ENCODE data around the gene SOCS6. TPM values are rescaled to one million over a fixed set of nuclear protein-coding genes. Genes with fewer than 3 reads are reported as not detected.

SOCS6 gene
- total and polyA plus RNA-seq, 2 of the 13 experiments (the other 11 are each of a cell fraction or from before 2014, with no cell fraction given): 18.6 to 38.3 TPM

DNA sequence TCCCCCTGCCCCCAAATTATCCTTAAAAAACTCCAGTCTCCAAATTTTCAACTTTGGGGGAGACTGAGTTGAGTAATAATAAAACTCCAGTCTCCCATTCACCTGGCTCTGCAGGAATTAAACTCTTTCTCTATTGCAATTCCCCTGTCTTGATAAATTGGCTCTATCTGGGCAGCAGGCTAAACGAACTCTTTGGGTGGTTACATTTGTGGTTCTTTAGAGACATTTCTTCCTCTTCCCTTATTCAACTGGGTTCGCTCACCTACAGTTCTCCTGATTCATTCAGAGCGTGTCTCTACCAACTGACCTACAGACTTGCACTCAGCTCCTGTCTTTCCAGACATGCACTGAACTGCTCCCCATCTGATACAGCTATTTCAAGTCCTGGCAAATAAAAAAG lies 17.1 kb upstream of the SOCS6 start (continued):
- TF ChIP-seq, protein P1, sequence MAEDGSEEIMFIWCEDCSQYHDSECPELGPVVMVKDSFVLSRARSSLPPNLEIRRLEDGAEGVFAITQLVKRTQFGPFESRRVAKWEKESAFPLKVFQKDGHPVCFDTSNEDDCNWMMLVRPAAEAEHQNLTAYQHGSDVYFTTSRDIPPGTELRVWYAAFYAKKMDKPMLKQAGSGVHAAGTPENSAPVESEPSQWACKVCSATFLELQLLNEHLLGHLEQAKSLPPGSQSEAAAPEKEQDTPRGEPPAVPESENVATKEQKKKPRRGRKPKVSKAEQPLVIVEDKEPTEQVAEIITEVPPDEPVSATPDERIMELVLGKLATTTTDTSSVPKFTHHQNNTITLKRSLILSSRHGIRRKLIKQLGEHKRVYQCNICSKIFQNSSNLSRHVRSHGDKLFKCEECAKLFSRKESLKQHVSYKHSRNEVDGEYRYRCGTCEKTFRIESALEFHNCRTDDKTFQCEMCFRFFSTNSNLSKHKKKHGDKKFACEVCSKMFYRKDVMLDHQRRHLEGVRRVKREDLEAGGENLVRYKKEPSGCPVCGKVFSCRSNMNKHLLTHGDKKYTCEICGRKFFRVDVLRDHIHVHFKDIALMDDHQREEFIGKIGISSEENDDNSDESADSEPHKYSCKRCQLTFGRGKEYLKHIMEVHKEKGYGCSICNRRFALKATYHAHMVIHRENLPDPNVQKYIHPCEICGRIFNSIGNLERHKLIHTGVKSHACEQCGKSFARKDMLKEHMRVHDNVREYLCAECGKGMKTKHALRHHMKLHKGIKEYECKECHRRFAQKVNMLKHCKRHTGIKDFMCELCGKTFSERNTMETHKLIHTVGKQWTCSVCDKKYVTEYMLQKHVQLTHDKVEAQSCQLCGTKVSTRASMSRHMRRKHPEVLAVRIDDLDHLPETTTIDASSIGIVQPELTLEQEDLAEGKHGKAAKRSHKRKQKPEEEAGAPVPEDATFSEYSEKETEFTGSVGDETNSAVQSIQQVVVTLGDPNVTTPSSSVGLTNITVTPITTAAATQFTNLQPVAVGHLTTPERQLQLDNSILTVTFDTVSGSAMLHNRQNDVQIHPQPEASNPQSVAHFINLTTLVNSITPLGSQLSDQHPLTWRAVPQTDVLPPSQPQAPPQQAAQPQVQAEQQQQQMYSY (CRISPR knock-in tag; IDR thresholded peaks at IDR 0.05): no peak

DNA sequence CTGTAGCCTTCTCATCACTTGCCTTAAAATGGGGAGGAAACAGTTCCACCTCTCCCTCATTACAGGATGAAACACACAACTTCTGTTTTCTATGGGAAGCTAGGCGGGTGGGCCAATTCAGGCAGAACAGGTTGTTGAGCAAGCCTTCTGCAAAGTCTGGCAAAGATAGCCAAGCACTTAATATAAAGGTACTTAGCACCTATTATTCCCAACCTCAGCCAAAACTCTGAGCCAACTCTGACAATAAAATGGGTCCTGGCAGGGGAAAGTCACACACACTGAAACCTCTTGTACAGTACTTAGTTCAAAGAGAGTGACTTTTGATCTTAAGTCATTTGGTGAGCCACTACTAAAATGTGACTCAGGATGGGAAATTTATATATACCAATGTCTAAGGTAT lies 15.8 kb upstream of the SOCS6 start:
- Histone ChIP-seq H3K79me2 (ENCODE audit: insufficient read depth, low read length) (no peaks in the 10 kb centered on the region), H3K36me3 (replicated peaks in 1 of 2; ENCODE audit: control insufficient read depth in 1 of 2, insufficient read depth in 2 of 2, low read length in 2 of 2) (no peaks in the 10 kb centered on the region), H3K4me1 (ENCODE audit: insufficient read depth, low read length) (no peaks in the 10 kb centered on the region), H3K27me3 (ENCODE audit: control insufficient read depth in 1 of 2, insufficient read depth in 2 of 2, low read length in 2 of 2) (peaks cover 0 to 4% of the 10 kb centered on the region in 2 experiments; a peak in 3 of 5 replicates), H3K4me2 (ENCODE audit: low read depth, low read length) (no peak overlapping the region), H3K4me3 (replicated peaks in 1 of 3; ENCODE audit: insufficient read depth in 1 of 3, low read depth in 2 of 3, low read length in 3 of 3) (no peak overlapping the region), H4K20me1 (ENCODE audit: insufficient read depth, low read length) (no peaks in the 10 kb centered on the region), H2AFZ (ENCODE audit: low read length) (no peak overlapping the region), H3K9ac (ENCODE audit: insufficient read depth, low read depth, low read length) (no peak overlapping the region), H3K9me3 (ENCODE audit: low read length) (peaks cover 28% of the 10 kb centered on the region), H3K27ac (ENCODE audit: extremely low read length, insufficient read depth, low read length) (no peak overlapping the region)
- DNase-seq (ENCODE audit: low spot score) (no peak), ATAC-seq (no peak), FAIRE-seq (no peak)
- CTCF ChIA-PET (ENCODE audit: low intra/inter-chr PET ratio, low total read pairs): no interaction called here
- WGBS (ENCODE audit: low lambda C conversion rate): 86% methylated on average over 1 of the region's 1 CpG
- no TSS peak for BruUV-seq (replicated peaks)
- POLR2A ChIA-PET: no interaction called here
- in situ Hi-C loops (cut with HindIII; ENCODE audit: extremely low pct_ligation_motif_present, low pct_unique_long_range_greater_than_20kb): no loop called here
- intact Hi-C loops (cut with micrococcal nuclease; ENCODE audit: unreplicated experiment): no loop called here
- TF ChIP-seq DNMT3B (CRISPR knock-in tag; conservative IDR thresholded peaks at IDR 0.05): no peak
- no peak for TF ChIP-seq DMTF1 (CRISPR knock-in tag; IDR thresholded peaks at IDR 0.05)
- no peak for TF ChIP-seq ATF7-NPFF (CRISPR knock-in tag; IDR thresholded peaks at IDR 0.05; ENCODE audit: low read depth)
- no peak for TF ChIP-seq ZNF530 (CRISPR knock-in tag; IDR thresholded peaks at IDR 0.05; ENCODE audit: low read depth)
- TF ChIP-seq BORCS8-MEF2B (CRISPR knock-in tag; IDR thresholded peaks at IDR 0.05): no peak
- TF ChIP-seq KDM3A (CRISPR knock-in tag; IDR thresholded peaks at IDR 0.05; ENCODE audit: low read depth): no peak
- TF ChIP-seq, protein P2, sequence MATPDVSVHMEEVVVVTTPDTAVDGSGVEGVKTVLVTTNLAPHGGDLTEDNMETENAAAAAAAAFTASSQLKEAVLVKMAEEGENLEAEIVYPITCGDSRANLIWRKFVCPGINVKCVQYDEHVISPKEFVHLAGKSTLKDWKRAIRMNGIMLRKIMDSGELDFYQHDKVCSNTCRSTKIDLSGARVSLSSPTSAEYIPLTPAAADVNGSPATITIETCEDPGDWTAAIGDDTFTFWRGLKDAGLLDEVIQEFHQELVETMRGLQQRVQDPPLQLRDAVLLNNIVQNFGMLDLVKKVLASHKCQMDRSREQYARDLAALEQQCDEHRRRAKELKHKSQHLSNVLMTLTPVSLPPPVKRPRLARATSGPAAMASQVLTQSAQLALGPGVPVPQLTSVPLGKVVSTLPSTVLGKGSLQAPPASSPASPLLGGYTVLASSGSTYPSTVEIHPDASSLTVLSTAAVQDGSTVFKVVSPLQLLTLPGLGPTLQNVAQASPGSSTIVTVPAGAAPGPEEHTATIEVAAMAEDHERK (CRISPR knock-in tag; IDR thresholded peaks at IDR 0.05; ENCODE audit: low read depth): no peak
- TF ChIP-seq MED1 (CRISPR knock-in tag; IDR thresholded peaks at IDR 0.05): no peak
- TF ChIP-seq ZNF121 (CRISPR knock-in tag; IDR thresholded peaks at IDR 0.05): no peak
- no peak for TF ChIP-seq HNRNPK (IDR thresholded peaks at IDR 0.05; ENCODE audit: low read depth, low read length, poor library complexity, severe bottlenecking)
- TF ChIP-seq NAIF1 (CRISPR knock-in tag; IDR thresholded peaks at IDR 0.05; ENCODE audit: borderline replicate concordance): no peak
- TF ChIP-seq MIER2 (CRISPR knock-in tag; IDR thresholded peaks at IDR 0.05): no peak
- no peak for TF ChIP-seq HMG20A (CRISPR knock-in tag; IDR thresholded peaks at IDR 0.05; ENCODE audit: borderline replicate concordance)
- TF ChIP-seq TCF7 (IDR thresholded peaks at IDR 0.05; ENCODE audit: low read depth): no peak
- no peak for TF ChIP-seq ATF4 (CRISPR knock-in tag; IDR thresholded peaks at IDR 0.05)

Data from HepG2 (cell line).